ENCODE measurements around the gene VPS26C. TPM values are rescaled to one million over a fixed set of nuclear protein-coding genes. Genes with fewer than 3 reads are reported as not detected.
A peak's percentile ranks its signal among the peaks of the same experiment; 100 is the strongest.

The VPS26C gene
- total and polyA plus RNA-seq, 4 experiments from 2014 or later = 76.0 to 105 (median 80.8) TPM

DNA sequence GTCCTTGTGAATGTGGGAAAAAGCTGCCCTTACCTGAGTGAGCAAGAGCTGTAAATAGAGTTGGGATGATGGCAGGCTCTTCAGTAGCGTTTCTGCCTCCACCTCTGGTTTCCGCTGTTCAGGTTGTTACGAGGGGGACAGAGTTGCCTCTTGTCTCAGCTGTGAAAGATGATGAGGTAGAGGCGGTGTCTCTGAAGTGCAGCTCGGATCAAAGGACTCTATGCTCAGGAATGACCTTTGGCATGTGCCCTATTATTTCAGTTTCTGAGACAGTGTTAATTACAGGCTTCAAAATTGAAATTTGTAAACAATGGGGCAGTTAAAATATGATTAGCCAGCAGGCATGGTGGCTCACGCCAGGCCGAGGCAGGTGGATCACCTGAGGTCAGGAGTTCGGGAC is 70.3 kb downstream of the VPS26C start:
- CTCF ChIA-PET (ENCODE audit: partially characterized antibody) = no interaction called here
- H3K36me3 Mint-ChIP-seq = peaks cover 71 to 79% of the 10 kb centered on the region in 2 donors
- H3K27ac Mint-ChIP-seq = peak overlapping the region in 1 of 7 donors; percentile 64
- peaks cover 44% of the 10 kb centered on the region for H3K36me3 ChIP-seq (ENCODE audit: insufficient read depth, low read length)
- no peaks in the 10 kb centered on the region for H3K27me3 ChIP-seq (ENCODE audit: insufficient read depth, low read length)
- no peaks in the 10 kb centered on the region for H3K9me3 Mint-ChIP-seq
- no peak overlapping the region for H3K4me3 Mint-ChIP-seq
- no peaks in the 10 kb centered on the region for H3K4me1 Mint-ChIP-seq
- H3K4me1 ChIP-seq (ENCODE audit: insufficient read depth, low read length) = no peaks in the 10 kb centered on the region
- H3K9me3 ChIP-seq (ENCODE audit: control insufficient read depth in 1 of 2, low read length in 2 of 2) = no peaks in the 10 kb centered on the region
- intact Hi-C loops (cut with micrococcal nuclease) = no loop called here
- POLR2A ChIA-PET (ENCODE audit: partially characterized antibody) = no interaction called here
- no peak overlapping the region for H3K27ac ChIP-seq (ENCODE audit: low read depth, low read length)
- H3K27me3 Mint-ChIP-seq = no peaks in the 10 kb centered on the region
- H3K4me3 ChIP-seq (ENCODE audit: low read length in 2 of 2) = no peak overlapping the region
- no peak for DNase-seq

DNA sequence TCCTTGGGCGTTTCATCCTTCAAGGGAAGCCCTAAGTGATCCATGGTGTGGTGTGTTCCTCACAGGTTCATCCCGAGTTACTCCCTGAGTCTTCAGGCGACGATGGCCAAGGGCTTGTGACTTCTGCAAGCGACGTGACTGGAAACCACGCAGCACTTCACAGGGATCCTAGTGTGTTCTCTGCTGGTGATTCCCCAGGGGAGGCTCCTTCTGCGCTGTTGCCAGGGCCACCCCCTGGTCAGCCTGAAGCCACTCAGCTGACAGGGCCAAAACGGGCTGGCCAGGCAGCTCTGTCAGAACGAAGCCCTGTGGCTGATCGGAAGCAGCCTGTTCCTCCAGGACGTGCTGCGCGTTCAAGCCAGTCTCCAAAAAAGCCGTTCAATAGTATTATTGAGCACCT is 71.5 kb downstream of the VPS26C start:
- Mint-ChIP-seq H3K4me1 (no peaks in the 10 kb centered on the region), H3K36me3 (peaks cover 67 to 73% of the 10 kb centered on the region in 2 donors), H3K27me3 (no peaks in the 10 kb centered on the region), H3K4me3 (no peak overlapping the region), H3K27ac (no peak overlapping the region), H3K9me3 (no peaks in the 10 kb centered on the region)
- peaks cover 35% of the 10 kb centered on the region for H3K36me3 ChIP-seq (ENCODE audit: insufficient read depth, low read length)
- no peak overlapping the region for H3K27ac ChIP-seq (ENCODE audit: low read depth, low read length)
- CTCF ChIA-PET (ENCODE audit: partially characterized antibody) = no interaction called here
- H3K4me1 ChIP-seq (ENCODE audit: insufficient read depth, low read length) = no peaks in the 10 kb centered on the region
- H3K9me3 ChIP-seq (ENCODE audit: control insufficient read depth in 1 of 2, low read length in 2 of 2) = no peaks in the 10 kb centered on the region
- intact Hi-C loops (cut with micrococcal nuclease) = no loop called here
- no peaks in the 10 kb centered on the region for H3K27me3 ChIP-seq (ENCODE audit: insufficient read depth, low read length)
- H3K4me3 ChIP-seq (ENCODE audit: low read length in 2 of 2) = no peak overlapping the region
- POLR2A ChIA-PET (ENCODE audit: partially characterized antibody) = no interaction called here
- DNase-seq = no peak

DNA sequence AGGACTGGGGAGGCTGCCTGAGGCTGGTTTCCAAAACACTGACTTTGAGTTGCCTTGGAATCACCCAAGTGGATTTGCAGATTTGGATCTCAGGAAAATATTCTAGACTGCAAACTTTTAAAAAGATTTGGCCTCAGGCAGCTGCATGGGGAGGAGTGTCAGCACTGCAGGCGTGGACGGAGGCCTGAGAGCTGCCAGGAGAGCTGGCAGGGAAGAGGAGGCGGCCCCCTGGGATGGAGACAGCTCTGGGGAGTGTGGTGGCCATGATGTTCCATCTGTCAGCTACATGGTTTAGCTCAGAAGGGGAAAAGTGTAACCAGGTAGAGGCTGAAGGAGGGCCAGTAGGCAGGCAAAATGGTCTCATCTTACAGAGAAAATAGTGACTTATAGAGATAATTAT is 72.1 kb downstream of the VPS26C start:
- H3K27ac Mint-ChIP-seq = peak overlapping the region in 1 of 7 donors; percentile 41
- H3K27ac ChIP-seq (ENCODE audit: low read depth, low read length) = no peak overlapping the region
- ChIA-PET POLR2A (ENCODE audit: partially characterized antibody) (no interaction called here), CTCF (ENCODE audit: partially characterized antibody) (no interaction called here)
- intact Hi-C loops (cut with micrococcal nuclease) = no loop called here
- DNase-seq = no peak
- H3K9me3 Mint-ChIP-seq = no peaks in the 10 kb centered on the region
- H3K9me3 ChIP-seq (ENCODE audit: control insufficient read depth in 1 of 2, low read length in 2 of 2) = no peaks in the 10 kb centered on the region
- H3K4me3 Mint-ChIP-seq = no peak overlapping the region
- H3K4me1 ChIP-seq (ENCODE audit: insufficient read depth, low read length) = no peaks in the 10 kb centered on the region
- no peak overlapping the region for H3K4me3 ChIP-seq (ENCODE audit: low read length in 2 of 2)
- H3K36me3 Mint-ChIP-seq = peaks cover 64 to 71% of the 10 kb centered on the region in 2 donors
- H3K27me3 Mint-ChIP-seq = no peaks in the 10 kb centered on the region
- H3K36me3 ChIP-seq (ENCODE audit: insufficient read depth, low read length) = peaks cover 32% of the 10 kb centered on the region
- H3K27me3 ChIP-seq (ENCODE audit: insufficient read depth, low read length) = no peaks in the 10 kb centered on the region
- no peaks in the 10 kb centered on the region for H3K4me1 Mint-ChIP-seq

DNA sequence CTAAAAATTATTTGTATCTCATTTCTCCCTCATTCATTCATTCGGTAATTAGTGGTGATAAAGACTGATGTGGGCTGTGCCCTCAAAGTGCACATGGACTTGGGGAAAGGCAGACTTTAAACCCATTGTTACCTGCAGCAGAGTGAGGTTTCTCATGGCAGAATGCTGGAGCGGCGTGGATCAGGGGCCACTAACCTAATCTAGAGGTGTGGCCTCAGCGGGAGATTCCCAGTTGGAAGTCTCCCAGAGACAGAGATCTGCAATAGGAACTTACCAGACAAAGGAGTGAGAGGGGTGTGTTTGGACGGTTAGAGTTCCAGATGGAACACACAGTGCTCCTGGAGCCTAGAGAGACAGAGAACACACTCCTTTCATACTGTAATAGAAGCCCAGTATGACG is 73.5 kb downstream of the VPS26C start:
- Histone ChIP-seq H3K4me1 (ENCODE audit: insufficient read depth, low read length) (no peaks in the 10 kb centered on the region), H3K27ac (ENCODE audit: low read depth, low read length) (no peak overlapping the region), H3K36me3 (ENCODE audit: insufficient read depth, low read length) (peaks cover 31% of the 10 kb centered on the region), H3K27me3 (ENCODE audit: insufficient read depth, low read length) (no peaks in the 10 kb centered on the region), H3K4me3 (ENCODE audit: low read length in 2 of 2) (no peak overlapping the region), H3K9me3 (ENCODE audit: control insufficient read depth in 1 of 2, low read length in 2 of 2) (no peaks in the 10 kb centered on the region)
- CTCF ChIA-PET (ENCODE audit: partially characterized antibody) = no interaction called here
- Mint-ChIP-seq H3K4me1 (no peaks in the 10 kb centered on the region), H3K27ac (peak overlapping the region in 1 of 7 donors; percentile 28), H3K27me3 (no peaks in the 10 kb centered on the region), H3K36me3 (peaks cover 66 to 72% of the 10 kb centered on the region in 2 donors), H3K4me3 (no peak overlapping the region), H3K9me3 (no peaks in the 10 kb centered on the region)
- no peak for DNase-seq
- intact Hi-C loops (cut with micrococcal nuclease) = no loop called here
- POLR2A ChIA-PET (ENCODE audit: partially characterized antibody) = no interaction called here

- no peak for DNase-seq
- Mint-ChIP-seq H3K27ac (peak overlapping the region in 1 of 7 donors; percentile 50), H3K27me3 (no peaks in the 10 kb centered on the region), H3K4me3 (peak overlapping the region in 1 of 8 donors; percentile 60), H3K36me3 (peaks cover 64 to 71% of the 10 kb centered on the region in 2 donors), H3K9me3 (no peaks in the 10 kb centered on the region), H3K4me1 (no peaks in the 10 kb centered on the region)
- Histone ChIP-seq H3K9me3 (ENCODE audit: control insufficient read depth in 1 of 2, low read length in 2 of 2) (no peaks in the 10 kb centered on the region), H3K4me1 (ENCODE audit: insufficient read depth, low read length) (no peaks in the 10 kb centered on the region), H3K36me3 (ENCODE audit: insufficient read depth, low read length) (peaks cover 34% of the 10 kb centered on the region), H3K4me3 (ENCODE audit: low read length in 2 of 2) (no peak overlapping the region), H3K27me3 (ENCODE audit: insufficient read depth, low read length) (no peaks in the 10 kb centered on the region), H3K27ac (ENCODE audit: low read depth, low read length) (no peak overlapping the region)
- CTCF ChIA-PET (ENCODE audit: partially characterized antibody) = no interaction called here
- POLR2A ChIA-PET (ENCODE audit: partially characterized antibody) = no interaction called here
- intact Hi-C loops (cut with micrococcal nuclease) = no loop called here
Measured at GRCh38 chr21:37193006-37193405, 74.1 kb downstream of the VPS26C start.

GRCh38 chr21:37192019-37192418 is 75.1 kb downstream of the VPS26C start:
- ChIA-PET POLR2A (ENCODE audit: partially characterized antibody) (no interaction called here), CTCF (ENCODE audit: partially characterized antibody) (no interaction called here)
- H3K27me3 Mint-ChIP-seq = no peaks in the 10 kb centered on the region
- H3K9me3 Mint-ChIP-seq = no peaks in the 10 kb centered on the region
- intact Hi-C loops (cut with micrococcal nuclease) = no loop called here
- no peak overlapping the region for H3K4me3 Mint-ChIP-seq
- peaks cover 44% of the 10 kb centered on the region for H3K36me3 ChIP-seq (ENCODE audit: insufficient read depth, low read length)
- H3K27me3 ChIP-seq (ENCODE audit: insufficient read depth, low read length) = no peaks in the 10 kb centered on the region
- no peak for DNase-seq
- H3K4me1 ChIP-seq (ENCODE audit: insufficient read depth, low read length) = no peaks in the 10 kb centered on the region
- H3K27ac Mint-ChIP-seq = peak overlapping the region in 4 of 7 donors; percentile 6 to 77 (median 44)
- no peak overlapping the region for H3K4me3 ChIP-seq (ENCODE audit: low read length in 2 of 2)
- no peaks in the 10 kb centered on the region for H3K4me1 Mint-ChIP-seq
- no peak overlapping the region for H3K27ac ChIP-seq (ENCODE audit: low read depth, low read length)
- no peaks in the 10 kb centered on the region for H3K9me3 ChIP-seq (ENCODE audit: control insufficient read depth in 1 of 2, low read length in 2 of 2)
- peaks cover 65 to 74% of the 10 kb centered on the region in 2 donors for H3K36me3 Mint-ChIP-seq

DNA sequence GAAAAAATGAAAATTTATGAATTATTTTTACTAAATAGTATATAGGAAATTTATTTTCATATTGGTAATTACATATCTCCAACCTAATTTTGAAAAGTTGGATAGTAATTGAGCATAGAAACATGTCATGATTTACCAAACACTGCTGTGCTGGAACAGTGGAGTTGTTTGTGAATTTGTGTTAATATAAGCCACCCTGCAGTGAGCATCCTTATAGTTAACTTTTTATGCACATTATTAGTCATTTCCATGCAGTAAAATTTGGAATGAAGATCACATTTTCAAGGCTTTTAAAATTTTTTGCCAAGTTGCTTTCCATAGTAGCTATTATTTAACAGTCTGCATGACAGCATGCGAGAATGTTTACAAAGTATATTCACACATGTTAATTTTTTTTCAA is 78.3 kb downstream of the VPS26C start:
- Mint-ChIP-seq H3K9me3 (no peaks in the 10 kb centered on the region), H3K4me3 (no peak overlapping the region), H3K36me3 (peaks cover 63 to 69% of the 10 kb centered on the region in 2 donors), H3K4me1 (peaks cover 0 to 5% (median 2%) of the 10 kb centered on the region in 4 donors), H3K27ac (no peak overlapping the region), H3K27me3 (no peaks in the 10 kb centered on the region)
- no peaks in the 10 kb centered on the region for H3K4me1 ChIP-seq (ENCODE audit: insufficient read depth, low read length)
- no peaks in the 10 kb centered on the region for H3K27me3 ChIP-seq (ENCODE audit: insufficient read depth, low read length)
- POLR2A ChIA-PET (ENCODE audit: partially characterized antibody) = no interaction called here
- no peak for DNase-seq
- intact Hi-C loops (cut with micrococcal nuclease) = no loop called here
- CTCF ChIA-PET (ENCODE audit: partially characterized antibody) = no interaction called here
- peaks cover 31% of the 10 kb centered on the region for H3K36me3 ChIP-seq (ENCODE audit: insufficient read depth, low read length)
- no peak overlapping the region for H3K4me3 ChIP-seq (ENCODE audit: low read length in 2 of 2)
- H3K9me3 ChIP-seq (ENCODE audit: control insufficient read depth in 1 of 2, low read length in 2 of 2) = no peaks in the 10 kb centered on the region
- H3K27ac ChIP-seq (ENCODE audit: low read depth, low read length) = no peak overlapping the region

GRCh38 chr21:37186983-37187382 is 80.2 kb downstream of the VPS26C start:
- no peak overlapping the region for H3K4me3 Mint-ChIP-seq
- Histone ChIP-seq H3K36me3 (ENCODE audit: insufficient read depth, low read length) (peaks cover 24% of the 10 kb centered on the region), H3K4me1 (ENCODE audit: insufficient read depth, low read length) (no peaks in the 10 kb centered on the region), H3K4me3 (ENCODE audit: low read length in 2 of 2) (no peak overlapping the region), H3K9me3 (ENCODE audit: control insufficient read depth in 1 of 2, low read length in 2 of 2) (no peaks in the 10 kb centered on the region), H3K27me3 (ENCODE audit: insufficient read depth, low read length) (no peaks in the 10 kb centered on the region), H3K27ac (ENCODE audit: low read depth, low read length) (no peak overlapping the region)
- H3K36me3 Mint-ChIP-seq = peaks cover 51 to 61% of the 10 kb centered on the region in 2 donors
- ChIA-PET POLR2A (ENCODE audit: partially characterized antibody) (no interaction called here), CTCF (ENCODE audit: partially characterized antibody) (no interaction called here)
- H3K4me1 Mint-ChIP-seq = peaks cover 0 to 6% (median 4%) of the 10 kb centered on the region in 4 donors
- H3K27me3 Mint-ChIP-seq = no peaks in the 10 kb centered on the region
- intact Hi-C loops (cut with micrococcal nuclease) = no loop called here
- H3K9me3 Mint-ChIP-seq = no peaks in the 10 kb centered on the region
- H3K27ac Mint-ChIP-seq = peak overlapping the region in 1 of 7 donors; percentile 46
- no peak for DNase-seq
